HG03097 (cell line): ENCODE measurements around the gene GDPD3.

Experiments used
- ATAC-seq: cut with Tn5 transposase; IDR thresholded peaks from one replicate; pipeline ENCODE4 v1.9.1; 2021; ENCODE audit not compliant: unreplicated experiment, low FRiP score

The GDPD3 gene

DNA sequence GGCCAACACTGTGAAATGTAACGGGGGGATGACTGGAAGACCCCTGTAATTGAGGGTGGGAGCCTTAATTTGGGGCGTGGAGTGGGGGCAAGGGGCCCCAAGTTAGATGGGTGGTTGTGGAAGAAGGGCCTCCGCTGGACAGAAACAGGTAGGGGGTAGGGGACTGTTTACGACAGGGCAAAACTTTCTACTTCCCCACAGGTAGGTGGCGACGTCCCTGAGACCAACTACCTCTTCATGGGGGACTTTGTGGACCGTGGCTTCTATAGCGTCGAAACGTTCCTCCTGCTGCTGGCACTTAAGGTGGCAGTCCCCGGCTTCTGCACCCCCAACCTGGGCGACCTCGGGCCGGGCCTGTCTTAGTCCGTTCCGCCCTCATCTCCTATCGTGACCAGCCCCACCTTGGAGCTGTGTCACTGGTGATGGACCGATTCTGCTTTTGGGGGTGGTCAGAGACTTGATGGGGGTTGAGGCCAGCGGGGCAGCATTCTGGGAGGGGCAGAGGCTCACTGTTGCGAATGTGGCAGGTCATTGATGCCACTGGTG is 30.7 kb downstream of the GDPD3 start:
- no peak for ATAC-seq

DNA sequence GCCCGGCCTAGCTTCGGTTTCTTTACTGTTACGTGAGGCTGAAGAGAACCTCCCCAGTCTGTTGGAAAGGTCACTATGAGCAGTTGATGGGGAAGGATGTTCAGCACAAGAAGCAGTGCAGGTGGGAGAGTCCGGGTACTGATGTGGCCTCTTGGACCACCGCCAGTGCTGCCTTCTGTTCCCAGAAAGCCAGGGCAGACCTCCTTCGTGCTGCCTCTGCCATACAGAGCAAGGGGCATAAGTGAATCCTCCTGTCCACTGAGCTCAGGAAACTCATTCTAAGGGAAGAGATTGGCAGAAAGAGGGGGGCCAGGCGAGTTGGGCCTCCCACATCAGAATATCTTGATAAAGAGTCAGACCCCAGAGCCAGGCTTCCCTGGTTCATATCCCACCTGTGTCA is 33.9 kb downstream of the GDPD3 start:
- no peak for ATAC-seq

GRCh38 chr16:30078744-30079143 is 34.6 kb downstream of the GDPD3 start:
- ATAC-seq: no peak

GRCh38 chr16:30077656-30078055 is 35.7 kb downstream of the GDPD3 start:
- no peak for ATAC-seq

DNA sequence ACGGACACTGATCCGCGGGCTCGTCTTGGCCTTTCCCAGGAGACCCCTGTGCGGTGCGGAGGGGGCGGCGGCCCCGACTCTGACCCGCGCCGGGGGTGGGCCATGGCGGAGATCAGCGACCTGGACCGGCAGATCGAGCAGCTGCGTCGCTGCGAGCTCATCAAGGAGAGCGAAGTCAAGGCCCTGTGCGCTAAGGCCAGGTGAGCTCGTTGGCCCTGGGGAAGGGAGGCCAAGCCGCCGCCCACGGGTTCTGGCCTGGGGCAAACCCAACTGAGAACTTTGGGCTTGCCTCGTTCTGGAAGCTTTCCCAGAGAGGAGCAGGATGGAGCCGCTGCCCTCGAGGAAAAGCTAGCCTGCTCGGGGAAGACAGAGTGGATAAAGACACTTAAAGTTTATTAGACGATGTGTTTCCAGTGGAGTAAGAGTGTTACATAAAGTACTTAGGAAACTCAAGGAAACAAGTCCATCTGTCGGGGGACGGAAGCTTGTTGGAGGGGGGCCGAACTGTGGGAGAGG is 37.0 kb downstream of the GDPD3 start:
- peak; percentile 22 for ATAC-seq

GRCh38 chr16:30075503-30076275 is 37.6 kb downstream of the GDPD3 start, which contains the start of gene PPP4C:
Gene PPP4C, plus strand, starts transcription at chr16:30075994. Its CDS starts 384 bp downstream, at chr16:30076378.
- ATAC-seq: peak; percentile 70

- no peak for ATAC-seq
Measured at GRCh38 chr16:30070490-30070889, 42.8 kb downstream of the GDPD3 start.

DNA sequence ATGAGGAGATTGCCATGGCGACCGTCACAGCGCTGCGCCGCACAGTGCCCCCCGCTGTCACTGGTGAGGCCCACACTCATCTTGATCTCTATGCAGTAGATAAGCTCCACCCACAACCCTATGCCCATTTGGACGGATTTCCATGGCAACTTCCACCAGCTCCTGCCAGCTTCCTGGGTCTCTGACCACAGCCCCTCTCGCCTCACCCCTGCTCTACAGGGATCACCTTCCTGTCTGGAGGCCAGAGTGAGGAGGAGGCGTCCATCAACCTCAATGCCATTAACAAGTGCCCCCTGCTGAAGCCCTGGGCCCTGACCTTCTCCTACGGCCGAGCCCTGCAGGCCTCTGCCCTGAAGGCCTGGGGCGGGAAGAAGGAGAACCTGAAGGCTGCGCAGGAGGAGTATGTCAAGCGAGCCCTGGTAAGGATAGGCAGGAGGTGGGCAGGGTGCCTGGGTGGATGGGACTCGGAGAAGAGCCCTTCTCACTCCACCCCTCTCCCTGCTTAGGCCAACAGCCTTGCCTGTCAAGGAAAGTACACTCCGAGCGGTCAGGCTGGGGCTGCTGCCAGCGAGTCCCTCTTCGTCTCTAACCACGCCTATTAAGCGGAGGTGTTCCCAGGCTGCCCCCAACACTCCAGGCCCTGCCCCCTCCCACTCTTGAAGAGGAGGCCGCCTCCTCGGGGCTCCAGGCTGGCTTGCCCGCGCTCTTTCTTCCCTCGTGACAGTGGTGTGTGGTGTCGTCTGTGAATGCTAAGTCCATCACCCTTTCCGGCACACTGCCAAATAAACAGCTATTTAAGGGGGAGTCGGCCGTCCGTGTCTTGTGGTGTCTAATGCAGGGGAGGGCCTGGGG is 43.5 kb downstream of the GDPD3 start:
- ATAC-seq: no peak

GRCh38 chr16:30068750-30069610 is 44.4 kb downstream of the GDPD3 start:
- ATAC-seq: no peak

DNA sequence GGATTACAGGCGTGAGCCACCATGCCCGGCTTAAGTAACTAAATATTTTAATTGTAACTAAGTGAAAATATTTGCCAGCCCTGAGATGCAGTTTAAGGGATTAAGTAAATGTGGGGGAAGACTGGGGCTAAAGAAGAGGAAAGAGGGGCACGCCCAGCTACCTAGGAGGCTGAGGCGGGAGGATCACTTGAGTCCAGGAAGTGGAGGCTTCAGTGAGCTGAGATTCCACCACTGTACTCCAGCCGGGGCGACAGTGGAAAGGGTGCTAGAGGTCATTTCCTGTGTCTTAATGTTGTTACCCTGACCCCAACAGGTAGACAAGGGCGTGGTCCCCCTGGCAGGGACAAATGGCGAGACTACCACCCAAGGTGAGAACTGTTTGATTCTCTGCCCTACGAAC is 45.0 kb downstream of the GDPD3 start:
- no peak for ATAC-seq

- ATAC-seq: no peak
Measured at GRCh38 chr16:30067584-30067916, 45.8 kb downstream of the GDPD3 start.

DNA sequence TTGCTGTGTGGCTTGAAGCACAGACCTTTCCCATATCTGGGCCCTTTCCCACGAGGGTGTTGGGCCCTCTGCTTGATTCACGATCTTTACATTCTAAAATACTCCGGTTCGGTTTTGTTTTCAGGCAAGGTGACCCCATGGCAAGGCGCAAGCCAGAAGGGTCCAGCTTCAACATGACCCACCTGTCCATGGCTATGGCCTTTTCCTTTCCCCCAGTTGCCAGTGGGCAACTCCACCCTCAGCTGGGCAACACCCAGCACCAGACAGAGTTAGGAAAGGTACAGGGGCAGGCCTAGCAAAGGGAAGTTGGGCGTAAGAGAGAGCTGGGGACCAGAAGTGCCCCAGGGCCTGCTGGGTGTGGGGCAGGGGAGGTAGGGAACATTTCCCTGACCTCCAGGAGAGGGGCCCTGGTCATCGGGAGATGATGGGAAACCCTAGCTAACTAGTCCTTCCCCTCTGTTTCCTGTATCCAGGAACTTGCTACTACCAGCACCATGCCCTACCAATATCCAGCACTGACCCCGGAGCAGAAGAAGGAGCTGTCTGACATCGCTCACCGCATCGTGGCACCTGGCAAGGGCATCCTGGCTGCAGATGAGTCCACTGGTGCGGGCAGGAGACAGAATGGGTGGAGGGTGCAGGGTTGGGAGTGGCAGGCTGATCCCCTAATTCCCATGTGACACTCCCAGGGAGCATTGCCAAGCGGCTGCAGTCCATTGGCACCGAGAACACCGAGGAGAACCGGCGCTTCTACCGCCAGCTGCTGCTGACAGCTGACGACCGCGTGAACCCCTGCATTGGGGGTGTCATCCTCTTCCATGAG is 46.4 kb downstream of the GDPD3 start:
- ATAC-seq: no peak

DNA sequence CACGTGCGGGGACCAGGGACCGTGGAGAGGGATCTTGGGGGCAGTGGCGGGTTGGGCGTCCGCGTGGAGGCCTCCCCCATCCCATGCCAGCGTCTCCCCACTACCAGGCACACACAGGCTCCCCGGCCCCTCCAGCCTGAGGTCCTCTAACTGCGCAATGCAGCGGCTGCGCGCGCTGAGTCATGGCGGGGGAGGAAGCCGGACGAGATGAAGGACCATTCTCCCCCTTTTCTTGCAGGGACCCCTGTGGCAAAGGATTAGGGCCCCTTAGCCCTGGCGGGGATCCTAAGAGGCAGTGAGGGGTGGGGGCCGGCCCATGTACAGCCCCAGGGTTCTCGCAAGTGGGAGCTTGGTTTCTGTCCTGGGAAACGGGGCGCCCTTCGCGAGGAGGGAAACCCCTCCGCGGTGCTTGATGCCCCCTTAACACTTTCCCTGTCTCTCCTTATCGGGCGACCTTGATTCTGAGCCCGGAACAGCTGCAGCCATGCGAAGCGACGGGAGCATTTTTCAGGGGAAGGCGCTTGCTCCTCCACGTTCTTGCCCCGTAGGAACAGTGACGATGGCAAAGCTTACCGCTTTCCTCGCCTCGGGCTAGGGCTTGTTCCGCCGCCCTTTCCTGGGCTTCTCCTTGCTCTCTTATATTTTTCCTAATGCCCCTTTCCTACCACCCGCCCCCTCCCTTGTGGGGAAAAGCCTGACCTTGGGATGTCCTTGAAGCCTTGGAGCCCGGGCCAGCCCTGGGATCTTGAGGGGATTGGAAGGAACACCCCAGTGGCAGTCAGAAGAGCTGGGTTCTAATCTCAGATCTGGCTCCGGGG is 47.2 kb downstream of the GDPD3 start:
- peak; percentile 2 for ATAC-seq

DNA sequence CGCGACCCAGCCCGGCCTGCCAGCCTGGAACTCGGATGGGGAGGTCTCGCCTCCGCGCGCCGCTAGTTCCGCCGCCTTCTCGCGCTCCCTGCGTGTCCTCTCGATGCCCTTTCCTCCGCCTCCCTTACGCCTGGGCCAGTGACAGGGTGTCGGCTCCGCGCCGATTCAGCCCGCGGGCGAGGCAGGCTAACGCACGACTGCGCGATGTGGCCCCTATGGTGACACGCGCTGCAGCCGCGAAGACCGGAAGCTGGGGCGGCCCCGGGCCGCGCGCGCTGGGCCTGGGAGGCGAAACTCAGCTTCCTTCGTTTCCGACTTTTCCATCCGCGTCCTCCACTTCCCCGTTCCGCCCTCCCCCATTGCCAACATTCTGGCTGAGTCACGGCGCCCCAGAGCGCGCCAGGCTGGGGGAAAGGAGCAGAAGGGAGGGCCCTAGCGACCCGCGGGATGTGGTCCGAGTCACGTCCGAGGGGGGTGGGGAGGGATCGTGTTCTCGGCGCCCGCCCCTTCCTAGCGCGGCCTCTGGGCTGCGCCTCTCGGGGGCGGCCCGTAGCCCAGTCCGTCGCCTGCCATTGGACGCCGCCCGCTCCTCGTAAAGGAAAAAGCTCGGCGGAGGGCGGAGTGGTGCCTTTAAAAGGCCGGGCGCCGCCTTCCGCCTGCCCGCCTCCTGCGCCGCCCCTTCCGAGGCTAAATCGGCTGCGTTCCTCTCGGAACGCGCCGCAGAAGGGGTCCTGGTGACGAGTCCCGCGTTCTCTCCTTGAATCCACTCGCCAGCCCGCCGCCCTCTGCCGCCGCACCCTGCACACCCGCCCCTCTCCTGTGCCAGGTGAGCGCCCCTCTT is 48.0 kb downstream of the GDPD3 start, which contains the start of gene ALDOA:
Gene ALDOA (plus strand): TSS at position 659 of the 841 bp plus-strand sequence. CDS start 1,138 bp downstream, outside the sequence.
- peak; percentile 80 for ATAC-seq

DNA sequence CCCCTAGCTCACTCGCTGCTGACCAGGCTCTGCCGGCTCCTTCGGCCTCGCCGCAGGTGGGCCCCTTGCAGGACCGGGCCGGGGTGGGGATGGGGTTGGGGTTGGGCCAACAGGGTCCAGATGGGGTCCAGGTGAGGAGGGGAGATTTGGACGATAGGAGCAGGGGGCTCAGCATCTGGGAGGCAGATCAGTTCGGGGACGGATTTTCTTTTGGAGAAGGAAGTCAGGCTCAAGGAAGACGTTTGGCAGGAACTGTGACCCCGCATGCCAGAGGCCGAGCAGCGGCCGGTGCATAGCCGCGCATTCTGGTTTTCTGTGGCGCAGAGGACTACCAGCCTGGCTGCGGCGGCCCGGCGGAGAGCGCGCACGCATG is 48.6 kb downstream of the GDPD3 start:
- ATAC-seq: no peak

DNA sequence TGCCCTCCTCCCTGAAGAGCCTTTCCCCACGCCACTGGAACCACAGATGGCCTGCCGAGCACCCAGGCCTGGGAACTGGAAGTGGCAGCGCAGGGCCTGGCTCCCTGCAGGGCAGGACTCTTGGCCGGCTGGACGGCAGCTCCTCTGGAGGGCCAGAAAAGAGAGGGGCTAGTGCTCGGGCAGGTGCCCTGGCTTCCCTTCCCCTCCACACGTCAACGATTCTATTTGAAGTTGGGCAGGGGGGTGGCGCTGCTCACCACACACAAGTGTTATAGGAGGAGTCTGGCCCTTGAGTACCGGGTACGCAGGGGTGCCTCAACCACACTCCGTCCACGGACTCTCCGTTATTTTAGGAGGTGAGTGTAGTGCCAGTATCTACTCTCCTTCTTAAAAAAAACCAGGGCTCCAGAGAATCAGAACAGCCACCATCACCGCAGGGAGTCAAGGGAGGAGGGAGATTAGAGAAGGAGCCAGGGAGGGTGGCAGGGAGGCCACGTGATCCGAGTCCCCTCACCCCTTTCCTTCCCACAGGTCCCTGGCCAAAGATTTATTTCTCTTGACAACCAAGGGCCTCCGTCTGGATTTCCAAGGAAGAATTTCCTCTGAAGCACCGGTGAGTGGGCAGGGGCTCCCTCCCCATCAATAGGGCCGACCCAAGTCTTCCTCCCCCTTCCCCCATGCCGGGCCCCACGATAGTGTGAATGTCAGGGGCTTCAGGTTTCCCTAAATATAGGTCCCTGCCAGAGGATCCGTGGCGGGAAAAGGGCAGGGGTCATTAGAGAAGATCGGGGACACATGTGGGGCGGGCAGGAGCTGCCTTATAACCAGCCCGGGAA is 49.2 kb downstream of the GDPD3 start:
- no peak for ATAC-seq
